ENCODE results near the gene ZIC4.

DNA sequence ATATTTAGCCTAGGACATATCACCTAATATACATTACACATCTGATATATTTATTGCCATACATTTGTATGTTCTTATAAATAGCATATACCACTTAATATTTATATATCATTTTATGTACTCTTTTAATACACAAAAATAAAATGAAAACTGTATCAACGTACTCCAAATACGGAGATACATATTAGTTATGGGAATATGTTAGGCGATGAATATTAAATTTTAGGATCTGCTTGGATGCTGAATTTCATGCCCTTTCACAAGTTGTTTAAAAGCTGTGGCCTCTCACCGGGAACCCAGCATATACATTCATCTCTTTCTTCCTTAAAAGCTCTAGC, 50.6 kb downstream of the ZIC4 start:
- no peak for TF ChIP-seq POLR2A (IDR thresholded peaks at IDR 0.05)
- TF ChIP-seq CTCF (IDR thresholded peaks at IDR 0.05 in 8 of 11, conservative IDR thresholded peaks at IDR 0.05 in 3 of 11) = no peak
